Activated naive CD4-positive, alpha-beta T cell treated with anti-CD3 and anti-CD28 coated beads, Interleukin-2, amount 50 U/mL, for 72 hours (primary cell): ENCODE results near the gene CELSR2. TPM values are rescaled to one million over a fixed set of nuclear protein-coding genes. Genes with fewer than 3 reads are reported as not detected.
A peak's percentile ranks its signal among the peaks of the same experiment; 100 is the strongest.
"Not testable (repeated sequence)": the region's sequence is repeated elsewhere in the genome, so short reads cannot be mapped to it uniquely, and the experiment has no call there.

Experiments used
- ATAC-seq, 2 donors: fragments of 150-1000 bp; cut with Tn5 transposase; 2 replicates each; pipeline ENCODE4 v1.10.0; 2021; ENCODE audit warnings: mild to moderate bottlenecking in 2 of 2, moderate library complexity in 2 of 2
- DNase-seq, 2 donors: peaks; one replicate each; pipeline ENCODE4 v3.0.0; 2021 to 2022; ENCODE audit warnings: low spot score in 2 of 2
- H3K27ac Mint-ChIP-seq, 2 donors: one replicate each; pipeline ENCODE4 v1.8.0; 2022; ENCODE audit warnings: mild to moderate bottlenecking in 2 of 2, mixed read lengths in 2 of 2
- H3K36me3 Mint-ChIP-seq, 2 donors: one replicate each; pipeline ENCODE4 v1.8.0; 2022; ENCODE audit warnings: mixed read lengths in 2 of 2
- H3K9me3 Mint-ChIP-seq, 2 donors: one replicate each; pipeline ENCODE4 v1.8.0; 2022; ENCODE audit warnings: mixed read lengths in 2 of 2
- total RNA-seq, 2 donors: library from RNA; stranded (reverse); gene quantifications; one replicate each; pipeline ENCODE4 v1.2.3, GENCODE V29; 2022

Gene CELSR2
- total RNA-seq, 2 donors from 2014 or later: 0.39 to 3.9 TPM

DNA sequence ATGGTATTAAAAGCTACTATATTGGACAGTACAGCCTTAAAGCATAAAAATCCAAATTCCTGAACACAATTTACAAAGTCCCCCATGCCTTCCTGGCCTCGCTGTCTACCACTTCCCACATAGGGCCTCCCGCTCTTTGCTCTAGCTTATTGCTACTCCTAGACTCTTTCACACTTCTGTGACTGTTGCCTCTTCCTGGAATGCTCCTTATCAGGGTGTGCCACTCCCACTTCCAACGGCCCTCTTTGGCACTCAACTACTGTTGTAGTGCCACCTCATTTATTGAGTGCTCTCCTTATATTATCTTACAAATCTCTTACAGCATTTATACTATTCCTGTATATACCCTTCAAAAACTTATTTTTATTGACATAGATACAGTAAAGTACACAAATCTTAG is 30.8 kb upstream of the CELSR2 start:
- DNase-seq (no peak), ATAC-seq (no peak)
- no peak overlapping the region for H3K27ac Mint-ChIP-seq
- peaks cover 36 to 48% of the 10 kb centered on the region in 2 donors for H3K36me3 Mint-ChIP-seq
- H3K9me3 Mint-ChIP-seq: peaks cover 0 to 5% of the 10 kb centered on the region in 2 donors

DNA sequence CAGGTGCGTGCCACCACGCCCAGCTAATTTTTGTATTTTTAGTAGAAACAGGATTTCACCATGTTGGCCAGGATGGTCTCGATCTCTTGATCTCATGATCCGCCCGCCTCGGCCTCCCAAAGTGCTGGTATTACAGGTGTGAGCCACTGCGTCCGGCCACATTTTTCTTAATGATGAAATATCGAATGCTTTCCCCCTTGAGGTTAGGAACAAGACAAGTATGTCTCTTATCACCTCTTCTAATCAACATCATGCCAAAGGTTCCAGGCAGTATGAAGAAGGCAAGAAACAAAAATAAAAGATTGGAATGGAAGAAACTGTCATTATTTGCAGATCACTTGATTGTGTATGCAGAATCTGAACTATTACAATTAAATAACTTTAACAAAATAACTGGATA is 28.1 kb upstream of the CELSR2 start:
- not testable (repeated sequence) for ATAC-seq, DNase-seq, H3K9me3 Mint-ChIP-seq
- H3K36me3 Mint-ChIP-seq: peaks cover 14 to 27% of the 10 kb centered on the region in 2 donors
- H3K27ac Mint-ChIP-seq: peak overlapping the region in 1 of 2 donors; percentile 81

DNA sequence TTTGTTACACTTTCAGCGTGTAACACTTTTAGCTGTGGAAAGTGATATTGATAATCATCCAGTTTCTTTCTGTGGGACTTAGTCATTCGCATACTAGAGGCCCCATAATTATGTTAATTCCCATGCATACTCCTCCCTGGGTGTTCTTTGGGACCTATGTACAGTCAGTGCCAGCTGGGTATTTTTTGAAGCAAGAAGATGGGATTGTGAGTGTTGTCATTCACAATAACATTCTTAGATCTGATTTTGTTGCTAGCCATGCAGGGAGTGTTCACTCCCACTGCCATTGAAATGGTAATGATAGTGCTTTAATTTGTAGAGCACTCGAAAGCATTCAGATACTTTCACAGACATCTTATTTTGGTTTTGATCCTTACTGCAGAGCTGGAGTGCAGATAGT is 24.0 kb upstream of the CELSR2 start:
- Mint-ChIP-seq H3K9me3 (no peaks in the 10 kb centered on the region), H3K36me3 (peaks cover 0 to 6% of the 10 kb centered on the region in 2 donors), H3K27ac (no peak overlapping the region)
- peak; percentile 33 to 77 for ATAC-seq
- no peak for DNase-seq

DNA sequence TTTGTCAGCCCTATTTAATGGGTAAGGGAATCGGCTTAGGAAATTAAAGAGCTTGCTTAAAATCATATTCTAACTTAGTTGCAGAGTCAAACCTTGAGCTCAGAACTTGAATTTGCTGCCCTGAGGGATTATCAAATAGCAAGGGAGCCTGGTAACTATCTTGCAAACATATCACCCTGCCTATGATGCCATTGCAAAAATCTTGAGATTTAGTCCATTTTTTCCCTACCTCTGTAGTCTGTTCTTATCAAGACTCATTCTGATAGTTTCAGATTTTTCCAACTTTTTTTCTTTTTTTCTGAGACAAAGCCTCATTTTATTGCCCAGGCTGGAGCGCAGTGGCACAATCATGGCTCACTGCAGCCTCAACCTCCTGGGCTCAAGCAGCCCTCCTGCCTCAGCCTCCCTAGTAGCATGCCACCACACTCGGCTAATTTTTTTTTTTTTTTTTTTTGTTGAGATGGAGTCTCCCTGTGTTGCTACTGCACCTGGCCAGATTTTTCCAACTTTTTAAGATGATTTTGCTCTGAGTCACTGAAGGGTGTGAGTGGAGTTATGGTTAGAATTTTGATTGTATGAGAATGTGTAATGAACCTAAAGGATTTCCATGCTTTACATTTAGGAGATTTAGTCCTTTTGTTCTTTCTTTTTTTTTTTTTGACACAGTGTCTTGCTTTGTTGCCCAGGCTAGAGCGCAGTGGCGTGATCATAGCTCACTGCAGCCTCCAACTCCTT is 23.5 kb upstream of the CELSR2 start:
- DNase-seq (no peak), ATAC-seq (no peak)
- H3K27ac Mint-ChIP-seq: no peak overlapping the region
- peaks cover 0 to 6% of the 10 kb centered on the region in 2 donors for H3K36me3 Mint-ChIP-seq
- H3K9me3 Mint-ChIP-seq: no peaks in the 10 kb centered on the region

DNA sequence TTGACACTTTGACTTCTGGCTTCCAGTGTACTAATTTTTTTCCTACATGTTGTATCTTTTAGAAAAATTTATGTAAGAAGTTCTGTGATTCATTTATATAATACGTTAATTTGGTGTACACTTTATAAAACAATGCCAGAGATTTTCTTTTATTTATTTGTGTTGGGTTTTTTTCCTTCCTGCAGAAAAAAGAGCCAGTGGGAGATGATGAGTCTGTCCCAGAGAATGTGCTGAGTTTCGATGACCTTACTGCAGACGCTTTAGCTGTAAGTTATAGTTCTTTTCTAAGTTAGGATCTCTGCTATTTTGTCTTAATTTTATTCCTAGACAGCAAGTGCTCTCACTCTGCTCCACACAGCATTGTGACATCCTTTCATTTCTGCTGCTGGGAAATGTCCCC is 21.2 kb upstream of the CELSR2 start:
- ATAC-seq: no peak
- H3K27ac Mint-ChIP-seq: no peak overlapping the region
- no peak for DNase-seq
- H3K9me3 Mint-ChIP-seq: no peaks in the 10 kb centered on the region
- no peaks in the 10 kb centered on the region for H3K36me3 Mint-ChIP-seq

DNA sequence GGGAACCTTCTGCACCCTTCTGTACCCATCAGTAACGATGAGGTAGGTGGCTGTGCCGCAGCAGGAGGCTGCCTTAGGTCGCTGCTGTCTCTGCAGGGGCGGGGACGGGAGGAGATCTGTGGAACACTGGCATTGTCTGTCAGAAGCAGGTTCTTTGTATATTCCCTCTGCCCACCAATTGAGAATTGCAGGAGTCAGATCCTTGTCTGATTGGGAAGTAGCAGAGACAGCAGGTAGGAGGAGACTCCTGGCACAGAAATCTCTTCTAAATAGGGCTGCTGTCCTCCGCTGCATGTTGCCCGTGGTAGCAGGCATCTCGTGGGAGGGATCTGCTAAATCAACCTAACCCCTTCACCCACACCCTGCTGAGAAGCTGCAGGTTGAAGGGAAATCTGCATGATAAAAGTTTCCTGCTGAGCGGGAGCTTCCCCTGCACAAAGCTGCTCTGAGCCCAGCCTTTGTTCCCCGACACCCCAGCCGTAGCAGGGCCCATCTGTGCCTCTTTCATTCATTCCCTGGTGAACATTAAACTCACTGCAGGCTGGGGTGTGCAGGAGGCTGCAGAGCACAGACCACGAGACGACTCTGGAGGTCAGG is 19.7 kb upstream of the CELSR2 start:
- ATAC-seq (no peak), DNase-seq (no peak)
- no peak overlapping the region for H3K27ac Mint-ChIP-seq
- no peaks in the 10 kb centered on the region for H3K9me3 Mint-ChIP-seq
- H3K36me3 Mint-ChIP-seq: no peaks in the 10 kb centered on the region

DNA sequence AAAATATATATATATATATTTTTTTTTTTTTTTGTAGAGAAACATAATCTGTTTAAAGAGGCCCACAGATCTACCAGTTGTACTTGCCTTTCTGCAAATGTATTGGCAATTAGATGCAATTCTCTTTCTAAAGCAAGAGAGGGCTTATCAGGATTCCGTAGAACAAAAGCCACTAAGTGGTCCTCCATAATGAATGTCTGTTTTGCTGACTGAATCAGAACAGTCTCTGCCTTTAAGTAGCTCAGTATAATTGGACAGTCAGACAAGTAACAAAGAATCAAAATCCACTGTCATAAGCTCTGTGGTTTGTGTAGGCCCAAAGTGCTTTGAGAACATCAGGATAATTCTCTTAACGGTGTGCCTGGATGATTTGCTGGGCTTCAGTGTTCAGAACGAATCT is 18.3 kb upstream of the CELSR2 start:
- peaks cover 7 to 12% of the 10 kb centered on the region in 2 donors for H3K36me3 Mint-ChIP-seq
- no peak overlapping the region for H3K27ac Mint-ChIP-seq
- H3K9me3 Mint-ChIP-seq: no peaks in the 10 kb centered on the region
- ATAC-seq: no peak
- DNase-seq: no peak

DNA sequence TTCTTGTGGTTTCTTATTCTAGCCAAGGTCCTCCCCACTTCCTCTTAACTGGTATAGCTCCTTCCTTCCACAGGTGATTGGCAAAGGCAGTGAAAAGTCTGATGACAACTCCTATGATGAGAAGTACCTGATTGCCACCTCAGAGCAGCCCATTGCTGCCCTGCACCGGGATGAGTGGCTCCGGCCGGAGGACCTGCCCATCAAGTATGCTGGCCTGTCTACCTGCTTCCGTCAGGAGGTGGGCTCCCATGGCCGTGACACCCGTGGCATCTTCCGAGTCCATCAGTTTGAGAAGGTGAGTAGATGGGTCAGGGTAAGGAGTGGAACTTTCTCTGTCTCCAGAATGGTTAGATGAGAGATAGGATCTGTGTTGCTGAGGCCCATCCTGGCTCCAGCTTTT is 14.2 kb upstream of the CELSR2 start:
- no peak for DNase-seq
- H3K36me3 Mint-ChIP-seq: peaks cover 7 to 14% of the 10 kb centered on the region in 2 donors
- no peak overlapping the region for H3K27ac Mint-ChIP-seq
- no peaks in the 10 kb centered on the region for H3K9me3 Mint-ChIP-seq
- no peak for ATAC-seq

DNA sequence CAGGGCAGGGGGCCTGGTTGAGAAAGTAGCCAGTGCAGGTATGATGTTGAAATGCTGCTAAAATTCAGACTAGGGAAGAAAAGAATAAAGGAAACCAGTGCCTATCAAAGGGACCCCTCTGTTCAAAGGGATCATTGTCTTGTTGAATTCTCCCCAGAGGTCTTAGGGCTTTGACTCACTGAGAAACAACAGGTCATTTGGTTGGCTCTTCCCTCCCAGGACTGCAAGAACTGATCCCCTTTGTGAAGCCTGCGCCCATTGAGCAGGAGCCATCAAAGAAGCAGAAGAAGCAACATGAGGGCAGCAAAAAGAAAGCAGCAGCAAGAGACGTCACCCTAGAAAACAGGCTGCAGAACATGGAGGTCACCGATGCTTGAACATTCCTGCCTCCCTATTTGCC is 11.8 kb upstream of the CELSR2 start:
- Mint-ChIP-seq H3K27ac (no peak overlapping the region), H3K9me3 (no peaks in the 10 kb centered on the region), H3K36me3 (peaks cover 7 to 14% of the 10 kb centered on the region in 2 donors)
- DNase-seq (no peak), ATAC-seq (no peak)

DNA sequence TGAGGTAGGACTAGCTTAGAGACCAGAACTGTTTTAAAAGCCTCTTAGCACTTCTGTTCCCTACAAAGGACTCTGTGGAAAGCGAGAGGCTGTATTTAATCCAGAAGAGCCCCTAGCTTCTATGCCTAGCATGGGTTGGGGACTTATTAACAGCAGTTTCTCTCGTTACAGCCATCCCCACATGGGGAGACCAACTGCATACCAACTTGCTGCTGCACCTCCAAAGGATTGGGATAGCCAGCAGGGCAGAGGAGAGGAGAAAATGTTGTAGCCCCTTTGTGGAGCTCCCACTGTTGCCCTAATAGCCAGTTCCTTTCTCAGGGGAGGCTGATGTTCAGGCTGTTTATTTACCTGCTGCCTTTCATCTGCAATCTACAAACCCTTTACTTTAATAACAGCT is 11.0 kb upstream of the CELSR2 start:
- no peaks in the 10 kb centered on the region for H3K9me3 Mint-ChIP-seq
- ATAC-seq: no peak
- no peak for DNase-seq
- peaks cover 7 to 14% of the 10 kb centered on the region in 2 donors for H3K36me3 Mint-ChIP-seq
- H3K27ac Mint-ChIP-seq: no peak overlapping the region

DNA sequence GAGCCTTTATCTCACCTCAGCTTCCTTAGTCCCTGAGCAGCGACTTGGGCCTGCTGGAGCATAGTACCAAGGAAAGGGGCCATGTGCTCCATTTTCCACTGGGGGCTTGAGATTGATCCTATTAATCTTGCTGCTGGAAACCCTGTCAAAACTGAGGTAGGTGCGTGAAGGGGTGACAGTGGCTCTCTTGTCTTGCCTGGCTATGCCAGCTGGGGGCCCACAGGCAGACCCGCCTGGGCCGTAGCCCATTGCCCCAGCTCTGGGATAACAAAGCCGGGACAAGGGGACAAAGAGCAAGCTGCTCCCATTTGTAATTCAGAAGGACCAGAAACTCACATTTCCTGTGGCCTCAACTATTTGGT is 10.3 kb upstream of the CELSR2 start:
- DNase-seq (no peak), ATAC-seq (no peak)
- H3K27ac Mint-ChIP-seq: peak overlapping the region in 1 of 2 donors; percentile 22
- H3K9me3 Mint-ChIP-seq: no peaks in the 10 kb centered on the region
- H3K36me3 Mint-ChIP-seq: peaks cover 7 to 14% of the 10 kb centered on the region in 2 donors

DNA sequence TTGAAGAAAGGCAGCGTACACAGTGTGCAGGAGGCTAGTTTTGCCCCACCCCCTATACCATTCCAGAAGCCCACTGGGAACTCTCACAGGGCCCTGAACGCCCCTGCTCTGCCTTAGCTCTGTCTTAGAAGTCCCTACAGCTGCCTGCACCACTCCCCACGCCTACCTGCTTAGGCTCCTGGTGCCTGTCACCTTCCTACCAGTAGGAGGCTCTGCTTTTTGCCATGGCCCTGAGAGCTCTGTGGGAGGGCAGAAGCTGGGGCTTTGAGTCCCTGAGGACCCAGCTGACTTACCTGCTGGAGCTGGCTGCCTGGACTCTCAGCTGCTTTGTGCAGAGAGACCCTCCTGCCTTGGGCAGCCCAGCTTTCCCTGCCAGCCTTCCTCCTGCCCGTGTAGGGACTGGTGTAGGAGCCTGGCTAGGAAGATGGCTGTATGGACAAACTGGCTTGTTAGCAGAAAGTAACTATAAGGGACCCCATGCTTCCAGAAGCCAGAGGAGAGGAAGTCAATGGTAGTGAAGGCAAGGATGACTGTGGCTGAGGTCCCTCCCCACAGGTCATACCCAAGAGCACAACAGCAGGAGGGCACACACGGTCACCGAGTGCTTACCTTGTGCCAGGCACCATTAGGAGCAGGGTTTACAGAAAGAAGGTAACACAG is 9.8 kb upstream of the CELSR2 start:
- peak overlapping the region; percentile 40 to 58 for H3K27ac Mint-ChIP-seq
- H3K9me3 Mint-ChIP-seq: no peaks in the 10 kb centered on the region
- ATAC-seq: peak; percentile 58 to 63
- H3K36me3 Mint-ChIP-seq: peaks cover 7 to 14% of the 10 kb centered on the region in 2 donors
- no peak for DNase-seq

DNA sequence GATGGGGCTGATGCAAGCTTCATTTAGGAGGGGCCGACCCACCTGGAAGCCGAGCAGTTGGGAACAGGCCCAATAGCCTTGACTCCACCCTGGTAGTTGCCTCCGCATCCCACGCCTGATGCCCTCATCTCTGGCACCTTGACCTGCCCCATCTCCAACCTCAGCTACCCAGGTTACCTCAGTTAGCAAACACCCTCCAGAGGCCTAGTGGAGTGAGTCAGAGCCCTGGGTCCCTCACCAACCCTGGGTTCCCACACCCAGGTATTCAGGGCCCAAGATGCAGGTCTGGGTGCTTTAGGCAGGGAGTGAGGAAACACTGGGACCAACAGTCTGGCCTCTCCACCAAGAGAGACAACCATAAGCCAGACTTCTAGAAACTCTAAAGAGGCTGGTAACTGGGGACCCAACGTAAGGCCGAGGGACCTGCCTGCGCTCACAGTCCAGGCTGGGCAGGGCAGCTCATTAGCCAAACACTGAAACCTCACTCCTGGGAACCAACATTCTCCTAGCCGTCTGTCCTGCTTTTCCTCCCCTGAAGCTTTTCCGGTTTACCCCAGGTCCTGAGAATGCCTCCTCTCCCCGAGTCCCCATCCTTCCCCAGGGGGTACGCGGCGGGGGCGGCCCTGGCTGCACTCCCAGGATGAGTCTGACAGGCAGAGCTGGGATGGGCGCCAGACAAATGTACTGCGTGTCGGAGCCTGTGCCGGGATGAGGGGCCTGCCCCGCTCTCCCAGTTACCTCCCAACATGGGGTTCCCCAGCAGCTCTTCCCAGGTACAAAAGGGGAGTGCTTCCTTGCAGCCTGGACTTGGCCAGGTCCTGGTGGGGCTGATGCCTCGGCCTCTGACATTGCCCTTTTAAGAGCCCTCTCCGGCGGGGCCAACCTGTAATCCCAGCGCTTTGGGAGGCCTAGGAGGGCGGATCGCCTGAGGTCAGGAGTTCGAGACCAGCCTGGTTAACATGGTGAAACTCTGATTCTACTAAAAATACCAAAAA is 8.9 kb upstream of the CELSR2 start:
- H3K36me3 Mint-ChIP-seq: peaks cover 0 to 8% of the 10 kb centered on the region in 2 donors
- H3K27ac Mint-ChIP-seq: peak overlapping the region; percentile 22 to 59
- no peak for DNase-seq
- peak in 1 of 2 donors; percentile 34 for ATAC-seq
- no peaks in the 10 kb centered on the region for H3K9me3 Mint-ChIP-seq

DNA sequence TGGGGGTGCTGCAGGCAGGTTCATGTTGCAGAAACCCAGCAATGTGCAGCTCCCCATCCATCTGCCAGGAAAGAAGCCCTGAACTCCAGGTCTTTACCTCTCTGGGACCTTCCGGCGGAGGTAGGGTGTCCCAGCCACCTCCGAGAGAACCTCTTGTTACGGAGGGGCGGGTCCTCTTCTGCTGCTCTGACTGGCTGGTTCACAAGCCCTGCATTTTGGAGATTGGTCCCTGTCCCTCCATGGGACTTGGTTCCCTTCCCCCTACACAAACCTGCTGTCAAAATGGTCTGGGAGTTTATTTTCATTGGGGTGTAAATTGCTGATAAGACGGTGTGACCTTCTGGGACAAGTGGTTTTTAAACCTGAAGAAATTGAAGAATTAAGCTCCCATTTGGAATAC is 8.0 kb upstream of the CELSR2 start:
- H3K36me3 Mint-ChIP-seq: no peaks in the 10 kb centered on the region
- DNase-seq (no peak), ATAC-seq (no peak)
- peak overlapping the region; percentile 22 to 59 for H3K27ac Mint-ChIP-seq
- no peaks in the 10 kb centered on the region for H3K9me3 Mint-ChIP-seq

DNA sequence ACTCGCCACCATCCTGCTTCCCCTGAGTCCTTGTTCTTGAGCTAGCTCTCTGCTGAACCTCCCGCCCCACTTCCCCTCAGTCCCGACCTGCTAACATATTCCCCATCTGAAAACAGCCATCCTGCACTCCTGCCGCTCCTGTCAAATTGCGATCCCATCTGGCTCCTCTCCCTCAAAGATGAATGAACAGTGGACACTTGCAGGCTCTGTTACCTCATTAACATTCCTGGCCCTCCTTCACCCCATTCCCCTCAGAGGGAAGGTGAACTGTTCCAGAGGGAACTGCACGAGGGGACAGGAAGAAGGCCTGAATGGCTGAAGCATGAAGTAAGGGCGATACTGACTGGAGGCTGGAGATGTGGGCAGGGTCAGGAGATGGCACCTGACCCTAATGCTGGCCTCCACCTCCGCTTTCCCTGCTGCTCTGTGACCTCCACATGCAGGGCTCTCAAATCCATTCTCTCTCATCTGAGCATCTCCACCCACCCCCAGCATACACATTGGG is 7.4 kb upstream of the CELSR2 start:
- Mint-ChIP-seq H3K27ac (peak overlapping the region; percentile 39 to 59), H3K36me3 (no peaks in the 10 kb centered on the region), H3K9me3 (no peaks in the 10 kb centered on the region)
- peak in 1 of 2 donors; percentile 5 for ATAC-seq
- no peak for DNase-seq

DNA sequence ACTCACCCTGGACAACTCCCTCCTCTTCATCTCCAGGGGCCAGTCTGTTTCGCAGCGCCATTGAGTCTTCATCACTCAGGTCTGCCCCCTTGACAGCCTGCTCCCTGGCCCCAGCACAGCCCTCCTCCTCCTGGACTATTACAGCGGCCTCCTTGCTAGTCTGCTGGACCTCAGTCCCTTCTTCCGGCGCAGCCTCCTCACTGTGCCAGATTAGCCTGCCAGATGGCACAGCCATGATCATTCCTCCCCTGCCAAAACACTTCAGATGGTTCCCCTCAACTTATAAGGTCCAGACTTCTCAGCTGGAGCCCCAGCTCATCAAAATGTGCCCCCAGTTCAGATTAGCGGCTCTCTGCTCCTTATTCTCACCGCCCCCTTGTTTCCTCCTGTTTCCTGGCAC is 7.0 kb upstream of the CELSR2 start:
- ATAC-seq: no peak
- Mint-ChIP-seq H3K27ac (peak overlapping the region; percentile 39 to 59), H3K36me3 (no peaks in the 10 kb centered on the region), H3K9me3 (no peaks in the 10 kb centered on the region)
- DNase-seq: no peak
